ENCODE results near the gene UBE2D2. TPM values are rescaled to one million over a fixed set of nuclear protein-coding genes. Genes with fewer than 3 reads are reported as not detected.

UBE2D2 gene
- total and polyA plus RNA-seq, 5 experiments from 2014 or later: 223 to 403 (median 356) TPM

DNA sequence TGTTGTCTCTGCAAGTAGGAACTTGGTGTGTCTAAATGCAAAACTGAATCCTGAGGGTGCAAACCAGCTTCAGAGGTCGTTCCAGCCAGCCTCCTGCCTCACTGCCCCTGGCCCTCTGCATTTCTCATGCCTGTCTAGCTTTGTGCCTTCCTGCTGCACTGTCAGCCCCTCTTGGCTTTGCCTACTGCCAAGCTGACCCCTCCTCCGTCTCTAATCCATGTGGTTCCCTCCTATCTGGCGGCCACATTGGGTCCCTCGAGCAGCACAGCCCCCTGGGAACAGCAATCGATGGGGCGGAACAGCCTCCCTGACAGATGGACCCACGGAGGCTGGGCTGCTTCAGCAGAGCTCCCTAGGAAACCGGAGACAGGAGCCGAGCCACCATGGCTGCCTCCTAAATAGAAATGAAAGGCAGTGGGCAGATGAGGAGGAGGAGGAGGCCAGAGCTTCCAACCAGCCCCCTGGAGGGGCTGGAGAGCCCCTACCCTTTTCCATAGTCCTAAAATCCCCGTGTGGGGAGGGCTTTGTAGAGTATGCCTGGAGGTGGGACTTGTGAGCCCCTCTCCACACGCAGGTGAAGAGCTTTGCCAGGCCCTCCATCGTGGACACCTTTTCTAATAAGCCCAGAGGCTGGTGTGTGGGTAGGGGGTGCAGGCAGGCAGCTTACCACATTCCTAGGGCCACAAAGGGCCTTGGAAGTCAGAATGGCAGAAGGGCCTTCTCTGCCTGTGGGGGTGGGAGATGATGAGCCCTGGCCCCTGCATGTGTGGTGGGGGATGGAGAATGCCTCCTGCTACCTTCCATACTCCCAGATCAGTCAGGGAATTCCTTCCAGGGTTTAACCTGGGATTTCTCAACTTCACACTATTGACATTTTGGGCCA, 77.8 kb downstream of the UBE2D2 start:
- peak overlapping the region in 8 of 10 donors; percentile 34 to 82 (median 60) for H3K27ac Mint-ChIP-seq

DNA sequence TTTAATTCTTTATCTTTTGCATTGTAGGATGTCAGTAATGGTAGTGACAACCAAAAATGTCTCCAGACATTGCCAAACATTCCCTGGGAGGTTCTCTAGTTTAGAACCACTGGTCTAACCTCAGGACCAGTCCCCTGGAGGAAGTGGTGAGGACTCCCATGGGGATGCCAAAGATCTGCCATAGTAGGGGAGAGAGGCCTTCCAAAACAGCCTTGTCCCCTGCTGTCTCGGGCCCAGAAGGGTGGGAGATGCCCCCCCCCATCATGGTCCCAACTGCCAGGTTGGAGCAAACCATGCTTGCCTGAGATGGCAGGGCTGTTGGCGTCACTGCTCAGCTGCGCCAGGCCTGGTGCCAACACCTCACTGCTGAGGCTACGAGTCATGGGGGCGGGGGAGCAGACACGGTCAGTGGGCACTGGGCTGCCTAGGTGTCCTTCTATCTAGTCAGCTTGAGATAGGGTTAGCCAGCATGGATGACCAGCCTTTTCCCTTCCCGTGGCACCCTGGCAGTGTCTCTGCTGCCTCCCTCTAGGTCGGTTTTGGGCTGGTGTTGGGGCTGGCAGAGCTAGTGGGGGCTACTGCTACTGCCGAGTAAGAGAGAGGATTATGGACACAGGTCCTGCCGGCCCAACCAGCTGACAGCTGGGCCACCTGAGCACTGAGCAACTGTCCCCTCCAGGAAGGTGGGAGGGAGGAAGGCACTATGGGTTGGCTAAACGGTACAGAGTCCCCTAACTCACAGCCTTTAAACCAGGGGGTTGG, 78.7 kb downstream of the UBE2D2 start:
- DNase-seq: peak in 2 of 10 donors; percentile 11 to 56
- H3K27ac Mint-ChIP-seq: peak overlapping the region in 5 of 10 donors; percentile 46 to 91 (median 63)
- no peaks in the 10 kb centered on the region for H3K36me3 Mint-ChIP-seq
- H3K9me3 Mint-ChIP-seq: no peaks in the 10 kb centered on the region
- H3K27me3 Mint-ChIP-seq: no peaks in the 10 kb centered on the region
- POLR2A ChIA-PET: interaction anchor here (0.6 to 5.4 kb wide), 5 partner anchors 9 to 31 kb away, joined by 3 to 116 read pairs (median 3); partner anchors contain the start of gene CXXC5
- ATAC-seq: no peak
- no peak overlapping the region for H3K4me3 Mint-ChIP-seq
- peaks cover 26 to 65% (median 49%) of the 10 kb centered on the region in 4 donors for H3K4me1 Mint-ChIP-seq

More for the DNA sequence above, 77.8 kb downstream of the UBE2D2 start:
- DNase-seq (peak in 2 of 10 donors; percentile 14 to 51), ATAC-seq (no peak)
- peaks cover 29 to 62% (median 48%) of the 10 kb centered on the region in 4 donors for H3K4me1 Mint-ChIP-seq
- no peaks in the 10 kb centered on the region for H3K27me3 Mint-ChIP-seq
- H3K4me3 Mint-ChIP-seq: peak overlapping the region; percentile 36 to 85 (median 67)
- no peaks in the 10 kb centered on the region for H3K36me3 Mint-ChIP-seq
- POLR2A ChIA-PET: interaction anchor here (0.5 to 5.4 kb wide), 8 partner anchors 10 to 72 kb away, joined by 3 to 116 read pairs (median 4); partner anchors contain the start of gene CXXC5
- no peaks in the 10 kb centered on the region for H3K9me3 Mint-ChIP-seq

DNA sequence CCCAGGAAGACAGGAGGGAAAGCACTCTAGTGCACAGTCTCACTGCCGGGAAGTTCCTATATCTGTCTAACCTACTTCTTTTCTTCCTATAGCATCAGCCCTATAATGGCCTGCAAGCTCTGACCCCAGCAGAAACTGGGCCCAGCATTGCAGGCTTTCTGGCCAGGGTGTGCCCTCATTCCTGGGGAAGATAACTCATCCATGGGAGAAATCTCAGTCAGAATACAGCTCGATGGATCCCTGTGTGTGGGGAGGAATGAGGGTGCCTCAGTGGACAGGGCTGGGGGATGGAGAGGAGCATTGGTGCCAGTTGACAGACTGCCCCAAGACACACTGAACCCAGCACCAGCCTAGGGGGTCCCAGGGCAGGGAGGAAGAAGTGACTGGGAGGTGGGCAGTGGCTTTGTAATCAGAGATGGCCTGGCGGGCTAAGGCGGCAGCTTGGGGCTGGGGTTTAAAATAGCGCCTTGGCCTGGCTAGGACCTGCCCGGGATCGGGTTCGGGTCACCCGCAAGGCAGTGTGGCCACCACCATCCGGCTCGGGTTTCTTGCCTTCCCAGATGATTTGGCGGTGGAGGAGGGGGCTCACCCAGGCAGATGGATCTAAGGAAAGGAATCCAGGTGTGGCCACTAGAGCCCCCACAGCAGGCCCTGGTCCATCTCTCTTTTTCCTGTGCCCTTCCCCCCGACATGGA, 79.4 kb downstream of the UBE2D2 start:
- ATAC-seq (no peak), DNase-seq (peak in 1 of 10 donors; percentile 15)
- no peaks in the 10 kb centered on the region for H3K27me3 Mint-ChIP-seq
- H3K4me3 Mint-ChIP-seq: no peak overlapping the region
- no peaks in the 10 kb centered on the region for H3K36me3 Mint-ChIP-seq
- POLR2A ChIA-PET: interaction anchor here (1.4 to 5.4 kb wide), 2 partner anchors 8 to 18 kb away, joined by 3 to 116 read pairs; partner anchors contain the start of gene CXXC5
- H3K9me3 Mint-ChIP-seq: no peaks in the 10 kb centered on the region
- peak overlapping the region in 1 of 10 donors; percentile 49 for H3K27ac Mint-ChIP-seq
- peaks cover 25 to 62% (median 46%) of the 10 kb centered on the region in 4 donors for H3K4me1 Mint-ChIP-seq

DNA sequence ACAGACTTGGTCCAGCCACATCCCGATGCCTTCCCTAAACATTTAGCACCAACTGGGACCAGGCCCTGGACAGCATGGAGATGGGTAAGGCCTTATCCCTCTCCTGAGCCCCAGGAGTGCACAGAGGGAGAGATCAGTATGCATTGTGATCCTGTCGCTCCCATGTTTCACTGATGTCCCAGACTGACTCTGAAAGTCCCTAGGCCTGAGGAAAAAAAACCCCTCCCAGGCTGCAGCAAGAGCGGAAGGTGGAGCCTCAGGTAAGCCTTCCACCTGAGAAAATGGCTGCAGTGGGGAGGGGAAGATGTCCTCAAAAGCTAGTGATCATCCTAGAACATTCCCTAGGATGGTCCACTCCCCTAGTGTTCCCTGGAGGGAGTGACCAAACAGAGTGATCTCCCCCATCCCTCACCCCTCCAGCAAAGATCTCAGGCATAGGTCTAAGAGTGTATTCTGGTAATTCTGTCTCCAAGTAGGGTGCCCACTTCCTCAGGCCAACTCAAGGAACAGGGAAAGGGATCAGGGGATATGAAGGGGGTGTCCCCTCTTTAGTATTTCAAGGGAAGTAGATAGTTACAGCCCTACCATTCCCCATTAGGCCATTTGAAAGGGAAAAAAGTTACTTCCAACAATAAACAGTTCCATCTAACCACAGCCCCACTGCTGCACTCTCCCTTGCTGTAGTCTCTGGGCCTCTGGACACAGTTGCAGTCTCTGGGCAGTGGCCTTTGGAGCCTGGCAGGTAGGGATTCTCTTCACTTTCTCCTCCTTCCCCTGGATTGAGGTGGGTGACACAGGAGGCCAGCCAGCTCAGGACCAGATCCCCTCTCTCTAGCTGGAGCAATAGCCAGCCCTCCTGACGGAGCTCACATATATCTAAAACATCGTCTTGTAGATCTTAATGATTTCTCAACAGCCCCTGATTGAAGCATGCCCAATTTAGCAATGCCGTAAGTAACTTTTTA, 80.3 kb downstream of the UBE2D2 start:
- ATAC-seq (no peak), DNase-seq (no peak)
- no peaks in the 10 kb centered on the region for H3K9me3 Mint-ChIP-seq
- POLR2A ChIA-PET: no interaction called here
- H3K4me1 Mint-ChIP-seq: peaks cover 17 to 60% (median 42%) of the 10 kb centered on the region in 4 donors
- peak overlapping the region in 6 of 10 donors; percentile 9 to 50 (median 25) for H3K27ac Mint-ChIP-seq
- H3K27me3 Mint-ChIP-seq: no peaks in the 10 kb centered on the region
- H3K36me3 Mint-ChIP-seq: no peaks in the 10 kb centered on the region
- H3K4me3 Mint-ChIP-seq: no peak overlapping the region

DNA sequence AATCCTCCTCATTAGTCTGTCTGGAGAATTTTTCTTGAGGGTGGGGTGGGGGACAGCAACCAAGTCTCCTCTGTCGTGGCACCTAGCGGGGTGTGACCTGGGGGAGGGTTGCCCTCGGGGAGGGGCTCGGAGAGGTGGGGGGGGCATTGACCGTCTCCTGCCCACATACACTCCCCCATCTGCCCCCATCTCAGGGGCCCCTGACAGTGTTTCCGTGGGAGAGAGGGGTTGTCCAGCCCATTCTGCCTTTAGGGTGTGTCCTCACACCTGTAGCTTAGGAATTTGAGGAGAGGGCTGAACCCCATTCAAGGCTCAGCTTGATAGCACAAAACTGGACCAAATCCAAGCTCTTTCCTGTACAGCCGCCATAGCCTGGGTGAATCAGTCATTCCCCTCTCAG, 81.1 kb downstream of the UBE2D2 start:
- no peaks in the 10 kb centered on the region for H3K36me3 Mint-ChIP-seq
- H3K4me3 Mint-ChIP-seq: no peak overlapping the region
- H3K9me3 Mint-ChIP-seq: no peaks in the 10 kb centered on the region
- DNase-seq (no peak), ATAC-seq (no peak)
- POLR2A ChIA-PET: no interaction called here
- peaks cover 12 to 61% (median 40%) of the 10 kb centered on the region in 4 donors for H3K4me1 Mint-ChIP-seq
- H3K27ac Mint-ChIP-seq: peak overlapping the region in 1 of 10 donors; percentile 12
- H3K27me3 Mint-ChIP-seq: peaks cover 0 to 4% (median 0%) of the 10 kb centered on the region in 5 donors

DNA sequence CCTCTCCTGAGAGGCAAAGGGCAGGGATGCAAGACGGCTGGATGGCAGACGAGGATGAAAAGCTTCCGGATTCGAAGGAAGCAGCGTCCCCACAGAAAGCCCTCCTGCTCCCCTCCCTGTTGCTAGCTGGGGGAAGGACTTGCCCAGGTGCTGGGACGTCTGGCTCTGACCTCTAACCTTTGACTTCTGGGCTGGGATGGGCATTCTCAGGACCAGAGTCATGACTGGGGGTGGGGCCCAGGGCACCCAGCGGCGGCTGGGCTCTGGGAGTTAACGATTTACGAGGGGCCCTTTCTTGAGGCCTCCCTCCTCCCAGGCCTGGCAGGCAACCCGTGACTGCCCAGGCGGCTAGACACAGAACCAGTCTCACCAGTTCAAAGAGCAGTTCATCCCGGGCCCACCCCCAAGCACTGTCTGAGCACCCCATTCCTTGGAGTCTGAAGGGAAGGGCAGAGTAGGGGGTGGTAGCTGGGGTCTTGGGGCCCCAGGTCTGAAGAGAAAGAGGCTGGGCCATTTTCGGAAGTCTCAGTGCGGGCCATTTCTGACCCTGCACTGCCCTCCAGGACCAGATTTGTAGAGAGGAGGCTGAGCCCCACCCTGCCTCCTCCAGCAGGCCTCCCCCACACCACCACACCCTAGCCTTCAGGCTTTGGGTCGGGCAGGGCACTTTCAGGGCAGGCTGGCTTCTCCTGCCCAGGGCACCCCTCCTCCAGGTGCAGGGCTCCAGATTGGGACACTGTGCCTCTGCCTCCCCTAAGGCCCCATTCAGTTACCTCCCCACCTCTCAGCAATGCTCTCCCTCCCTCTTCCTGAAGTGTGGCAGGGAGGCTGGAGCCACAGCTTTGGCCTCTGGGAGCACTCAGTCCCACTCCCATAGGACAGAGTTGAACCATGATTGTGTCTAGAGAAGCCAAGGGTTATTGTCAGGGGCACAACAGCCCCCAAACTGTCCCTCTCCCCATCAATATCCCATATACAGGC, 82.0 kb downstream of the UBE2D2 start:
- peaks cover 0 to 7% (median 0%) of the 10 kb centered on the region in 5 donors for H3K27me3 Mint-ChIP-seq
- POLR2A ChIA-PET: no interaction called here
- no peaks in the 10 kb centered on the region for H3K9me3 Mint-ChIP-seq
- DNase-seq (peak in 1 of 10 donors; percentile 59), ATAC-seq (no peak)
- peak overlapping the region in 4 of 10 donors; percentile 17 to 88 (median 50) for H3K27ac Mint-ChIP-seq
- H3K4me1 Mint-ChIP-seq: peaks cover 12 to 65% (median 37%) of the 10 kb centered on the region in 4 donors
- H3K36me3 Mint-ChIP-seq: no peaks in the 10 kb centered on the region
- no peak overlapping the region for H3K4me3 Mint-ChIP-seq

DNA sequence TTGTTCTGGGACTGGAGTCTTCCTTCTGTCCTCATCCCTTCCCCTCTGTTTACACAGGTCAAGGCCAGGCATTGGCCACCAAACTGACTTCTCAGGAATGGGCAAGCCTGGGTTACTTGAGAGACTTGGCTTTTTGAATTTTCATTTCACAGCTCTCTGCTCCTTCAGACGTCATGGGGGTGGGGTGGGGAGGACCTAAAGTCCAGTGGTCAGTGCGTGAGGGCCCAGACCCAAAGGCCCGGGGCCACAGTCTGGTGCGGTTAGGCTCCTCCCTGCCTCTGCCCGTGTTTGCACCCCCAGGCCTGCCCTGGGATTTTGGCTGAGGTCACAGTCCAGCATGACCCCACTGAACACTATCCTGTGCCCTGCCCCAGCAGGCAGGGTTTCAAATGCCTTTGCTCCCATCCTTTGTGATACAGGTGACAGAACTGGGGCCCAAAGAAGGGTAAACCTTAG, 82.9 kb downstream of the UBE2D2 start:
- POLR2A ChIA-PET: interaction anchor here (0.8 to 1.3 kb wide), 4 partner anchors 10 to 83 kb away, joined by 3 to 5 read pairs (median 4); partner anchors contain the start of gene UBE2D2
- Mint-ChIP-seq H3K27me3 (peaks cover 0 to 7% (median 0%) of the 10 kb centered on the region in 5 donors), H3K36me3 (no peaks in the 10 kb centered on the region), H3K4me1 (peaks cover 10 to 57% (median 30%) of the 10 kb centered on the region in 4 donors), H3K4me3 (no peak overlapping the region), H3K27ac (peak overlapping the region in 3 of 10 donors; percentile 22 to 40 (median 35)), H3K9me3 (no peaks in the 10 kb centered on the region)
- DNase-seq: peak in 1 of 10 donors; percentile 28
- ATAC-seq: no peak

DNA sequence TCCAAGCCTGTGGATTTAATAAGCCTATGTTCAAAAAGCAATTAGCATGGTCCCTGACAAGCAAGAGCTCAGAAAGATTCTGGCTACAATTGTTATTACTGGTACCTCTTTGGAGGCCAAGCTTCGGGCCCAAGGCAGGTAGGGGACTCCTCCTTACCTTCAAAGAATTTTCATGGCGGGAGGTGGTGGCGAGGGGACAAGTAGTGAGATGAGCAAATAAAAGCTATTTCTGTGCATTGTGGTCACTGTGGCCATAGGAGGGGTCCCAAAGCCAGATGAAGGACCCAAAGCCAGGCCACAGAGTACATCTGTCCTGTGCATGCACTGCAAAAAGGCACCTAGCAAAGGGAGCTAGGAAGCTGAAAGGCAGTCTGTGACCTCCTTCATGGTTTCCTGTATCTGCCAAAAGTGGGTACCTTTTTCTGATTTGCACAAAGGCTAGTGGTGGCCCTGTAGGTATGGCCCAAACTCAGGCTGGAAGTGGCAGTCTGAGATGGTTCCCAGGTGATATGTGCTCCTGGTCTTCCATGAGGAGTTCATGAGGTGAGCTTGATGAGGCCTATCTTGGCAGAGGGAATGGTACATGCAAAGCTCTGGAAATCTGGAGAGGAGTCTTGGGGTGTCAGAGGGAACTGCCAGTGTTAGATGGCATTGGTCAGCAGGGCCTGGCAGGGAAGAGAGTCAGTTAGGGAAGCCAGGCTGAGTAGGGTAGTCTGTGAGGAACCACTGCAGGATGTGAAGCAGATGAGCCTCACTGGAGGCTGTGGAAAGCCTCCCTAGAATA, 83.7 kb downstream of the UBE2D2 start:
- POLR2A ChIA-PET: interaction anchor here (0.8 to 7.8 kb wide), 7 partner anchors 7 to 100 kb away, joined by 3 to 116 read pairs (median 3); partner anchors contain the start of gene UBE2D2
- H3K27ac Mint-ChIP-seq: peak overlapping the region in 4 of 10 donors; percentile 10 to 65 (median 30)

DNA sequence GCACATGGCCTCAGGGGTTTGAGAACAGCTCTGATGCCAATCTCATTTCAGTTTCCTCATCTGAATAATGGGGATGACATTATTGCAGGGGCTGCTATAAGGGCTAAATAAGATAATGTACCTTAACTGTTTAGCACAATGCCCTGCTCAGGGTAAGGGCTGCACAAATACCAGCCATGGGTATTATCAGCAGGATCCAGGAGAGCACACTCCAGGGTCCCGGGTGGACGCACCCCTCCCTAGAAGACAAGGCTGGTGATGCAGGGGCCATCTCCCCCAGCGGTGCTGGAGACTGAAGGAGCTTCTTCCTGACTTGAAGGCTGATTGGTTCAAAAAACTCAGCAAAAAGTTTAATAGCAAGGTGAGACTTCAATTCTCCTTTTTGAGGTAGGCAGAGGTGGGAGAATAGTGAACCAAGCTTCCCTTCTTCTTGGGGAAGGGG, 84.3 kb downstream of the UBE2D2 start:
- peaks cover 0 to 3% (median 0%) of the 10 kb centered on the region in 3 donors for H3K36me3 Mint-ChIP-seq
- POLR2A ChIA-PET: interaction anchor here (0.8 to 7.8 kb wide), 5 partner anchors 8 to 99 kb away, joined by 3 to 116 read pairs (median 4); partner anchors contain the start of gene UBE2D2
- DNase-seq: peak in 1 of 10 donors; percentile 59
- peaks cover 16 to 57% (median 39%) of the 10 kb centered on the region in 4 donors for H3K4me1 Mint-ChIP-seq
- peaks cover 0 to 2% (median 0%) of the 10 kb centered on the region in 9 donors for H3K9me3 Mint-ChIP-seq
- no peak for ATAC-seq
- H3K4me3 Mint-ChIP-seq: peak overlapping the region in 1 of 10 donors; percentile 4
- peak overlapping the region in 3 of 10 donors; percentile 35 to 69 (median 65) for H3K27ac Mint-ChIP-seq
- peaks cover 4 to 16% (median 7%) of the 10 kb centered on the region in 5 donors for H3K27me3 Mint-ChIP-seq

More for the DNA sequence above, 83.7 kb downstream of the UBE2D2 start:
- Mint-ChIP-seq H3K4me3 (peak overlapping the region in 3 of 10 donors; percentile 4 to 50 (median 43)), H3K9me3 (peaks cover 0 to 2% (median 0%) of the 10 kb centered on the region in 9 donors), H3K4me1 (peaks cover 13 to 55% (median 34%) of the 10 kb centered on the region in 4 donors), H3K36me3 (peaks cover 0 to 3% (median 0%) of the 10 kb centered on the region in 3 donors), H3K27me3 (peaks cover 3 to 13% (median 5%) of the 10 kb centered on the region in 5 donors)
- no peak for ATAC-seq
- peak in 1 of 10 donors; percentile 42 for DNase-seq
